H9 (cell line): ENCODE data around the gene RALGPS2. TPM values are rescaled to one million over a fixed set of nuclear protein-coding genes. Genes with fewer than 3 reads are reported as not detected.

ENCODE experiments used
- DNase-seq: peaks from one replicate; pipeline ENCODE4 v3.0.0-alpha.2; 2017
- H2AFZ ChIP-seq: one replicate; pipeline ENCODE4 v1.6.1; 2013; ENCODE audit warnings: mild to moderate bottlenecking, low read length, control low read depth, moderate library complexity
- H2AK5ac ChIP-seq: 2 replicates; pipeline ENCODE4 v1.6.1; 2013; ENCODE audit warnings: low read length, control low read depth, mixed read lengths; ENCODE audit not compliant: insufficient read length
- H2BK120ac ChIP-seq: one replicate; pipeline ENCODE4 v1.6.1; 2013; ENCODE audit warnings: low read depth, mild to moderate bottlenecking, low read length, control low read depth, inconsistent platforms; ENCODE audit not compliant: poor library complexity, severe bottlenecking
- H2BK12ac ChIP-seq: 2 replicates; pipeline ENCODE4 v1.6.1; 2013; ENCODE audit warnings: low read length, control low read depth, mixed read lengths, low read depth; ENCODE audit not compliant: insufficient read length
- H2BK15ac ChIP-seq: 2 replicates; pipeline ENCODE4 v1.6.1; 2013; ENCODE audit warnings: low read depth, low read length, control low read depth
- H2BK20ac ChIP-seq: one replicate; pipeline ENCODE4 v1.6.1; 2013; ENCODE audit warnings: low read depth, mild to moderate bottlenecking, low read length, control low read depth, inconsistent platforms; ENCODE audit not compliant: poor library complexity, severe bottlenecking
- H2BK5ac ChIP-seq: 2 replicates; pipeline ENCODE4 v1.6.1; 2013; ENCODE audit warnings: low read length, control low read depth, mixed read lengths; ENCODE audit not compliant: insufficient read length
- H3K14ac ChIP-seq: 2 replicates; pipeline ENCODE4 v1.6.1; 2013; ENCODE audit warnings: low read length, control low read depth; ENCODE audit not compliant: insufficient read depth
- H3K18ac ChIP-seq: 2 replicates; pipeline ENCODE4 v1.6.1; 2013; ENCODE audit warnings: low read depth, mild to moderate bottlenecking, mixed read lengths, low read length, control low read depth; ENCODE audit not compliant: insufficient read length
- H3K23ac ChIP-seq: 2 replicates; pipeline ENCODE4 v1.6.1; 2013; ENCODE audit warnings: low read length, control low read depth, mixed read lengths, low read depth; ENCODE audit not compliant: insufficient read length
- H3K23me2 ChIP-seq: 2 replicates; pipeline ENCODE4 v1.6.1; 2013; ENCODE audit warnings: low read depth, mild to moderate bottlenecking, mixed read lengths, low read length, control low read depth; ENCODE audit not compliant: insufficient read length, poor library complexity, severe bottlenecking
- H3K27ac ChIP-seq: 2 replicates; pipeline ENCODE4 v1.5.1; 2013; ENCODE audit warnings: low read length, control low read depth, mixed read lengths, low read depth; ENCODE audit not compliant: insufficient read length
- H3K27me3 ChIP-seq: 2 replicates; pipeline ENCODE4 v1.6.1; 2013; ENCODE audit warnings: low read length, control low read depth, inconsistent platforms; ENCODE audit not compliant: insufficient read depth
- H3K4ac ChIP-seq: 2 replicates; pipeline ENCODE4 v1.6.1; 2013; ENCODE audit warnings: low read depth, mild to moderate bottlenecking, control low read depth, inconsistent platforms, low read length, moderate library complexity
- H3K4me1 ChIP-seq: 2 replicates; pipeline ENCODE4 v1.6.1; 2013; ENCODE audit warnings: low read length, control low read depth, inconsistent platforms; ENCODE audit not compliant: insufficient read depth
- H3K4me2 ChIP-seq: 2 replicates; pipeline ENCODE4 v1.6.1; 2013; ENCODE audit warnings: low read length, control low read depth, mixed read lengths; ENCODE audit not compliant: insufficient read length, insufficient read depth
- H3K56ac ChIP-seq: 2 replicates; pipeline ENCODE4 v1.6.1; 2013; ENCODE audit warnings: low read depth, mild to moderate bottlenecking, mixed read lengths, low read length, control low read depth; ENCODE audit not compliant: insufficient read length
- H3K79me1 ChIP-seq: 2 replicates; pipeline ENCODE4 v1.6.1; 2013; ENCODE audit warnings: low read depth, mild to moderate bottlenecking, moderate library complexity, low read length, control low read depth, inconsistent platforms; ENCODE audit not compliant: insufficient read depth, poor library complexity, severe bottlenecking
- H3K79me2 ChIP-seq: 2 replicates; pipeline ENCODE4 v1.6.1; 2013; ENCODE audit warnings: low read length, control low read depth, inconsistent platforms; ENCODE audit not compliant: insufficient read depth
- H3K9ac ChIP-seq: 2 replicates; pipeline ENCODE4 v1.6.1; 2013; ENCODE audit warnings: low read length, control low read depth, mixed read lengths; ENCODE audit not compliant: insufficient read length; ENCODE audit errors: extremely low read depth
- H3K9me3 ChIP-seq: one replicate; pipeline ENCODE4 v1.6.1; 2013; ENCODE audit warnings: low read depth, low read length, inconsistent platforms; ENCODE audit not compliant: control insufficient read depth
- H3T11ph ChIP-seq: one replicate; pipeline ENCODE4 v1.6.1; 2013; ENCODE audit warnings: mild to moderate bottlenecking, low read length, control low read depth, inconsistent platforms
- H4K20me1 ChIP-seq: one replicate; pipeline ENCODE4 v1.6.1; 2013; ENCODE audit not compliant: control insufficient read depth, insufficient read length, insufficient read depth
- H4K5ac ChIP-seq: 2 replicates; pipeline ENCODE4 v1.6.1; 2013; ENCODE audit warnings: low read depth, mild to moderate bottlenecking, mixed read lengths, low read length, control low read depth; ENCODE audit not compliant: insufficient read length
- H4K8ac ChIP-seq: replicated peaks from 2 replicates; pipeline ENCODE4 v1.6.1; 2013; ENCODE audit warnings: low read length, control low read depth, mixed read lengths, low read depth; ENCODE audit not compliant: insufficient read length
- H4K91ac ChIP-seq: 2 replicates; pipeline ENCODE4 v1.6.1; 2013; ENCODE audit warnings: low read depth, mild to moderate bottlenecking, moderate library complexity, mixed read lengths, low read length, control low read depth; ENCODE audit not compliant: insufficient read length
- H3K27ac Mint-ChIP-seq, 3 experiments: 2 replicates in 2 of 3; 3 replicates in 1 of 3; pipeline ENCODE4 v1.8.0; 2020 to 2021; ENCODE audit warnings: mixed read lengths in 3 of 3, mild to moderate bottlenecking in 1 of 3, moderate library complexity in 1 of 3
- H3K27me3 Mint-ChIP-seq: 2 replicates; pipeline ENCODE4 v1.8.0; 2021; ENCODE audit warnings: low read depth, mild to moderate bottlenecking, moderate library complexity, mixed read lengths
- H3K36me3 Mint-ChIP-seq, 3 experiments: 2 replicates in 2 of 3; 3 replicates in 1 of 3; pipeline ENCODE4 v1.8.0; 2020 to 2021; ENCODE audit warnings: low read depth in 3 of 3, mixed read lengths in 3 of 3; ENCODE audit not compliant: insufficient read depth in 1 of 3
- H3K4me1 Mint-ChIP-seq, 2 experiments: 2 replicates each; pipeline ENCODE4 v1.8.0; 2020; ENCODE audit warnings: mixed read lengths in 2 of 2
- H3K4me3 Mint-ChIP-seq, 2 experiments: 2 replicates in 1 of 2; 3 replicates in 1 of 2; pipeline ENCODE4 v1.8.0; 2020 to 2021; ENCODE audit warnings: mild to moderate bottlenecking in 2 of 2, mixed read lengths in 2 of 2, moderate library complexity in 1 of 2
- H3K9me3 Mint-ChIP-seq, 2 experiments: 2 replicates in 1 of 2; 3 replicates in 1 of 2; pipeline ENCODE4 v1.8.0; 2020; ENCODE audit warnings: mild to moderate bottlenecking in 2 of 2, mixed read lengths in 2 of 2, moderate library complexity in 1 of 2
- WGBS: extraction: QIAGEN DNeasy Blood & Tissue Kit; methylation state at CpG from one replicate; pipeline ENCODE4 v1.1.7; 2013; ENCODE audit warnings: missing lambda C conversion rate, low lambda C conversion rate, mixed read lengths; ENCODE audit not compliant: insufficient read length; ENCODE audit errors: extremely low coverage; 5-methylcytosine and 5-hydroxymethylcytosine counted together
- total RNA-seq: library from RNA; stranded (reverse); gene quantifications from 2 replicates; pipeline ENCODE4 v1.2.1, GENCODE V29; 2021
- TF ChIP-seq, protein P1 (sequence below): fragments of 200-600 bp; sonication (generic); conservative IDR thresholded peaks from 3 replicates; pipeline ENCODE4 v1.8.0; 2021; ENCODE audit warnings: antibody characterized with exemption, mild to moderate bottlenecking

RALGPS2 gene
- total RNA-seq, 1 experiment from 2014 or later: 32.6 TPM

DNA sequence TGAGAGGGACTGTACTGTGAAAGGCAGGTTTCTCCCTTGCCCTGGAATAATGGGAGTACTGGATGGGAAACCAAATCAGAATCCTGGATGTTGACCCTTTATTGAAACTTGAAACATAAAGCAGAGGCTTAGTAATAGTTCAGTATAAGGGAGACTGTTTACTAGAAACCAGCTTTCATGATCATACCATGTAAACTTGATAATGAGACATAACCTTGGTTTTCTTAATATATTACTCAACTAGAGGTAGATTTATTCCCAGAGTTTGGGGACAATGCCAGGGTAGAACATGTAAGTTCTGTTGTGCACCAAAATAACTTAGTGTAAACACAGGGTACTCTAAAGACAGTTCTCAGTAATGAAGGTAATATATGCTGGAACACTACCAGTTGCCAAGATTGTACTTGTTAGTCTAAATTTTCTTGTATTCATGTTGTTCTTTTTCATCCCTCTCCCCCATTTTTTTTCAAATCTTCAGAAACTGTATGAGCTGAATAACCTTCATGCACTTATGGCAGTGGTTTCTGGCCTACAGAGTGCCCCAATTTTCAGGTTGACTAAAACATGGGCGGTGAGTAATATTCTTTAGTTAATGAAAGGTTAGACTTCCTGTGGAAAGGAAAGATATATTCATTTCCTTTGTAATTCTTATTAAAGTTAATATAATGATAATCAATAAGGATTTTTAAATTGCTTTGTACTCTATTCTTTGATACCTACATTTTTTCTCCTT is 96.3 kb downstream of the RALGPS2 start:
- Mint-ChIP-seq H3K4me3 (no peak overlapping the region), H3K4me1 (peaks cover 0 to 4% of the 10 kb centered on the region in 2 experiments; a peak in 1 of 4 replicates), H3K9me3 (peaks cover 0 to under 1% of the 10 kb centered on the region in 2 experiments; a peak in 1 of 5 replicates), H3K36me3 (peaks cover 2 to 15% (median 2%) of the 10 kb centered on the region in 3 experiments; a peak in 5 of 7 replicates), H3K27me3 (no peaks in the 10 kb centered on the region), H3K27ac (no peak overlapping the region; a peak in 2 of 7 replicates)
- Histone ChIP-seq H2AFZ (no peak overlapping the region), H2BK12ac (no peak overlapping the region), H2BK5ac (no peak overlapping the region), H3K9me3 (no peaks in the 10 kb centered on the region), H4K8ac (no peak overlapping the region), H3K23ac (no peak overlapping the region), H4K20me1 (no peaks in the 10 kb centered on the region), H3K4ac (no peak overlapping the region), H2BK20ac (no peak overlapping the region), H3T11ph (no peak overlapping the region), H2AK5ac (no peak overlapping the region), H3K4me2 (no peak overlapping the region), H2BK120ac (no peak overlapping the region), H3K9ac (no peak overlapping the region), H3K4me1 (no peaks in the 10 kb centered on the region), H3K27ac (no peak overlapping the region), H3K23me2 (no peaks in the 10 kb centered on the region), H4K91ac (no peak overlapping the region), H3K56ac (no peak overlapping the region), H3K79me2 (no peaks in the 10 kb centered on the region), H4K5ac (no peak overlapping the region), H3K14ac (no peak overlapping the region), H2BK15ac (no peak overlapping the region), H3K79me1 (no peaks in the 10 kb centered on the region), H3K27me3 (no peaks in the 10 kb centered on the region), H3K18ac (no peak overlapping the region)
- TF ChIP-seq, protein P1, sequence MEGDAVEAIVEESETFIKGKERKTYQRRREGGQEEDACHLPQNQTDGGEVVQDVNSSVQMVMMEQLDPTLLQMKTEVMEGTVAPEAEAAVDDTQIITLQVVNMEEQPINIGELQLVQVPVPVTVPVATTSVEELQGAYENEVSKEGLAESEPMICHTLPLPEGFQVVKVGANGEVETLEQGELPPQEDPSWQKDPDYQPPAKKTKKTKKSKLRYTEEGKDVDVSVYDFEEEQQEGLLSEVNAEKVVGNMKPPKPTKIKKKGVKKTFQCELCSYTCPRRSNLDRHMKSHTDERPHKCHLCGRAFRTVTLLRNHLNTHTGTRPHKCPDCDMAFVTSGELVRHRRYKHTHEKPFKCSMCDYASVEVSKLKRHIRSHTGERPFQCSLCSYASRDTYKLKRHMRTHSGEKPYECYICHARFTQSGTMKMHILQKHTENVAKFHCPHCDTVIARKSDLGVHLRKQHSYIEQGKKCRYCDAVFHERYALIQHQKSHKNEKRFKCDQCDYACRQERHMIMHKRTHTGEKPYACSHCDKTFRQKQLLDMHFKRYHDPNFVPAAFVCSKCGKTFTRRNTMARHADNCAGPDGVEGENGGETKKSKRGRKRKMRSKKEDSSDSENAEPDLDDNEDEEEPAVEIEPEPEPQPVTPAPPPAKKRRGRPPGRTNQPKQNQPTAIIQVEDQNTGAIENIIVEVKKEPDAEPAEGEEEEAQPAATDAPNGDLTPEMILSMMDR: no peak
- no peak for DNase-seq
- WGBS: no CpG with 5 or more reads among the region's 1 CpG
